GM23338 (cell line): ENCODE results near the gene SHANK2. TPM values are rescaled to one million over a fixed set of nuclear protein-coding genes. Genes with fewer than 3 reads are reported as not detected.

Source experiments
- ATAC-seq: fragments of 200-7000 bp; cut with Tn5 transposase; 3 replicates; pipeline ENCODE4 v1.9.1; 2020
- DNase-seq: peaks from one replicate; pipeline ENCODE4 v3.0.0-alpha.2; 2015; ENCODE audit warnings: low spot score
- H2AFZ ChIP-seq: fragments of 200-600 bp; sonication (generic); 2 replicates; pipeline ENCODE4 v1.8.0; 2016; ENCODE audit warnings: antibody characterized with exemption, mild to moderate bottlenecking, moderate library complexity
- H3F3A ChIP-seq: fragments of 200-600 bp; sonication (generic); replicated peaks from 2 replicates; pipeline ENCODE4 v1.8.0; 2017; ENCODE audit warnings: antibody characterized with exemption, mixed run types, low read depth
- H3K27ac ChIP-seq: fragments of 200-600 bp; sonication (generic); 2 replicates; pipeline ENCODE4 v1.6.1; 2016; ENCODE audit warnings: low read depth
- H3K27me3 ChIP-seq: fragments of 200-600 bp; sonication (generic); 2 replicates; pipeline ENCODE4 v1.8.0; 2016; ENCODE audit warnings: mild to moderate bottlenecking, mixed run types, moderate library complexity; ENCODE audit not compliant: insufficient read depth
- H3K36me3 ChIP-seq: fragments of 200-600 bp; sonication (generic); 2 replicates; pipeline ENCODE4 v1.8.0; 2016; ENCODE audit warnings: mild to moderate bottlenecking; ENCODE audit not compliant: insufficient read depth
- H3K4me1 ChIP-seq: fragments of 200-600 bp; sonication (generic); 2 replicates; pipeline ENCODE4 v1.8.0; 2016; ENCODE audit warnings: mild to moderate bottlenecking, moderate library complexity; ENCODE audit not compliant: insufficient read depth
- H3K4me2 ChIP-seq: fragments of 200-600 bp; sonication (generic); 2 replicates; pipeline ENCODE4 v1.7.1; 2017; ENCODE audit warnings: mixed run types
- H3K4me3 ChIP-seq: fragments of 200-600 bp; sonication (generic); 2 replicates; pipeline ENCODE4 v1.6.1; 2016; ENCODE audit warnings: mixed run types
- H3K79me2 ChIP-seq: fragments of 200-600 bp; sonication (generic); replicated peaks from 2 replicates; pipeline ENCODE4 v1.8.0; 2017; ENCODE audit warnings: mild to moderate bottlenecking; ENCODE audit not compliant: insufficient read depth
- H3K9me2 ChIP-seq: fragments of 200-600 bp; sonication (generic); 2 replicates; pipeline ENCODE4 v1.8.0; 2017; ENCODE audit not compliant: insufficient read depth
- H4K20me1 ChIP-seq: fragments of 200-600 bp; sonication (generic); replicated peaks from 2 replicates; pipeline ENCODE4 v1.8.0; 2017; ENCODE audit warnings: mild to moderate bottlenecking; ENCODE audit not compliant: insufficient read depth
- H3K27ac Mint-ChIP-seq: 2 replicates; pipeline ENCODE4 v1.8.0; 2020; ENCODE audit warnings: inconsistent platforms, mild to moderate bottlenecking, moderate library complexity, mixed read lengths
- H3K27me3 Mint-ChIP-seq: 3 replicates; pipeline ENCODE4 v1.8.0; 2022; ENCODE audit warnings: low read depth, mild to moderate bottlenecking, moderate library complexity, mixed read lengths, inconsistent platforms; ENCODE audit not compliant: insufficient read depth, poor library complexity
- H3K36me3 Mint-ChIP-seq: 3 replicates; pipeline ENCODE4 v1.8.0; 2021; ENCODE audit warnings: low read depth, mild to moderate bottlenecking, inconsistent platforms, moderate library complexity, mixed read lengths
- H3K4me1 Mint-ChIP-seq: 3 replicates; pipeline ENCODE4 v1.8.0; 2020; ENCODE audit warnings: mild to moderate bottlenecking, inconsistent platforms, mixed read lengths
- H3K4me3 Mint-ChIP-seq: 3 replicates; pipeline ENCODE4 v1.8.0; 2021; ENCODE audit warnings: moderate library complexity, mild to moderate bottlenecking, inconsistent platforms, mixed read lengths
- H3K9me3 Mint-ChIP-seq: 3 replicates; pipeline ENCODE4 v1.8.0; 2020; ENCODE audit warnings: moderate library complexity, mild to moderate bottlenecking, inconsistent platforms, mixed read lengths
- CREB1 ChIP-seq: fragments of 250-450 bp; sonication (Bioruptor Pico); IDR thresholded peaks from 2 replicates; pipeline ENCODE4 v1.5.0; 2020; ENCODE audit warnings: low read depth, mild to moderate bottlenecking, moderate library complexity
- EZH2 ChIP-seq: fragments of 200-600 bp; sonication (generic); IDR thresholded peaks from one replicate; pipeline ENCODE4 v1.8.0; 2017; ENCODE audit warnings: antibody characterized with exemption, mild to moderate bottlenecking, low read depth; ENCODE audit not compliant: unreplicated experiment
- EZH2phosphoT487 ChIP-seq: fragments of 200-600 bp; sonication (generic); IDR thresholded peaks from one replicate; pipeline ENCODE4 v1.8.1; 2018; ENCODE audit warnings: antibody characterized with exemption; ENCODE audit not compliant: unreplicated experiment
- JUNB ChIP-seq: IDR thresholded peaks from one replicate; pipeline ENCODE4 v1.6.1; 2016; ENCODE audit warnings: antibody characterized with exemption; ENCODE audit not compliant: unreplicated experiment
- NANOG ChIP-seq: IDR thresholded peaks from 2 replicates; pipeline ENCODE4 v1.6.1; 2016; ENCODE audit warnings: antibody characterized with exemption, borderline replicate concordance
- POLR2AphosphoS5 ChIP-seq: IDR thresholded peaks from 2 replicates; pipeline ENCODE4 v1.6.1; 2016; ENCODE audit warnings: antibody characterized with exemption, low read depth
- STAT1 ChIP-seq: IDR thresholded peaks from one replicate; pipeline ENCODE4 v1.6.1; 2016; ENCODE audit warnings: antibody characterized with exemption; ENCODE audit not compliant: unreplicated experiment
- ZNF114 ChIP-seq: fragments of 250-450 bp; sonication (Bioruptor Pico); IDR thresholded peaks from 2 replicates; pipeline ENCODE4 v1.5.0; 2020; ENCODE audit warnings: mild to moderate bottlenecking, moderate library complexity
- ZNF331 ChIP-seq: fragments of 250-450 bp; sonication (Bioruptor Pico); IDR thresholded peaks from 2 replicates; pipeline ENCODE4 v1.5.0; 2020; ENCODE audit warnings: low read depth, mild to moderate bottlenecking, moderate library complexity
- polyA plus RNA-seq: library from polyadenylated mRNA; unstranded; fragments of >200 nt; fragmentation: Nextera tagmentation; extraction: Ambion mirVana; gene quantifications from 2 replicates; pipeline ENCODE4 v1.2.1, GENCODE V29; 2016
- total RNA-seq: library from RNA; depleted of rRNA; stranded (reverse); fragments of >200 nt; shearing (Covaris generic); gene quantifications from 2 replicates; pipeline ENCODE4 v1.2.3, GENCODE V29; 2014
- TF ChIP-seq, protein P1 (sequence below), 2 experiments: fragments of 200-600 bp in 1 of 2; sonication (generic) in 1 of 2; conservative IDR thresholded peaks; 2 replicates each; pipeline versions ENCODE4 v1.5.1 to v1.6.1; 2016 to 2017; ENCODE audit warnings: antibody characterized with exemption in 2 of 2, low read depth in 2 of 2, mild to moderate bottlenecking in 2 of 2, moderate library complexity in 1 of 2
- TF ChIP-seq, protein P2 (sequence below): fragments of 250-450 bp; sonication (Bioruptor Pico); IDR thresholded peaks from 2 replicates; pipeline ENCODE4 v1.5.0; 2020; ENCODE audit warnings: mild to moderate bottlenecking, moderate library complexity
- TF ChIP-seq, protein P3 (sequence below): IDR thresholded peaks from 2 replicates; pipeline ENCODE4 v1.6.1; 2016; ENCODE audit warnings: antibody characterized with exemption
- TF ChIP-seq, protein P4 (sequence below): IDR thresholded peaks from one replicate; pipeline ENCODE4 v1.6.1; 2018; ENCODE audit warnings: antibody characterized with exemption; ENCODE audit not compliant: unreplicated experiment

The SHANK2 gene
- total and polyA plus RNA-seq, 2 experiments from 2014 or later, result 22.0 to 81.4 TPM

DNA sequence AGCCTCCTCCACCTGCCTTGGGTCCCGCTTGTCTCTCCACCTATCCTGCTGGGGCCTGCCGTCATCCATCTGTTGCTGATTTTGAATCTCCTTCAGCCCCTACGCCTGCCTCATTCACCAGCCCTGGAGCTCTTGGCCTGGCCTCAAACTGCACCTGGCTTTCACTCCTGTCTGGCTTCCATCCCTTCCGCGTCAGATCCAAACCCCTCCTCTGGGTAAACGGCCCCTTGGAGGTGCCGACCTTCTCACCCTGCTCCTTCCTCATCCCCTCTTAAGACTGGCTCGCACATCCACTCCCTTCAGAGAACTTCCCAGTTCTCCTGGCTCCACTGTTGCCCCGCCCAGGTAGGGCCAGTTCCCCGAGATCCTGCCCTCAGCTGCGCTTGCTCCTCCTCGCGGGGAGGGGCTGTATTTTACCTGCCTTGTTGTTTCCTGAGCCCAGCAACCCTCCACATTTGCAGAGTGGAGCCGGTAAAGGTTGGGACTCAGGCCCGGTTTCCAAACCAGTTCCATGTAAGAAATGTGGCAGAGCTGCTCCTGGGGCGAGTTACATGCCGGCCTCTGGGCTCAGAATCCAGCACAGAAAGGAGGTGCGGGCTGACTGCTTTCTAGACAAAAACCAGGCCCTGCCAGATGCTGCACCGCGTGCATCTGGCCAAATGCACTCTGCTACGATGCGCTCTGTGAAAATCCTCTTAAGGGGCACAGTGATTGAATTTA is 13.9 kb upstream of the SHANK2 start:
- Mint-ChIP-seq H3K9me3 (no peaks in the 10 kb centered on the region), H3K36me3 (no peaks in the 10 kb centered on the region; the same call in 2 of the 3 replicates), H3K4me3 (peak overlapping the region; percentile 13; the same call in 2 of the 3 replicates), H3K27me3 (peaks cover 6% of the 10 kb centered on the region), H3K27ac (no peak overlapping the region), H3K4me1 (peaks cover 12% of the 10 kb centered on the region)
- no peak overlapping the region for H3K27ac ChIP-seq
- H3K4me3 ChIP-seq, result 0 out of 2 replicates have a peak overlapping the region, but pooled peaks have one; percentile 16
- H3K4me2 ChIP-seq, result peak overlapping the region; percentile 62; the same call in 1 of the 2 replicates
- TF ChIP-seq, protein P1, sequence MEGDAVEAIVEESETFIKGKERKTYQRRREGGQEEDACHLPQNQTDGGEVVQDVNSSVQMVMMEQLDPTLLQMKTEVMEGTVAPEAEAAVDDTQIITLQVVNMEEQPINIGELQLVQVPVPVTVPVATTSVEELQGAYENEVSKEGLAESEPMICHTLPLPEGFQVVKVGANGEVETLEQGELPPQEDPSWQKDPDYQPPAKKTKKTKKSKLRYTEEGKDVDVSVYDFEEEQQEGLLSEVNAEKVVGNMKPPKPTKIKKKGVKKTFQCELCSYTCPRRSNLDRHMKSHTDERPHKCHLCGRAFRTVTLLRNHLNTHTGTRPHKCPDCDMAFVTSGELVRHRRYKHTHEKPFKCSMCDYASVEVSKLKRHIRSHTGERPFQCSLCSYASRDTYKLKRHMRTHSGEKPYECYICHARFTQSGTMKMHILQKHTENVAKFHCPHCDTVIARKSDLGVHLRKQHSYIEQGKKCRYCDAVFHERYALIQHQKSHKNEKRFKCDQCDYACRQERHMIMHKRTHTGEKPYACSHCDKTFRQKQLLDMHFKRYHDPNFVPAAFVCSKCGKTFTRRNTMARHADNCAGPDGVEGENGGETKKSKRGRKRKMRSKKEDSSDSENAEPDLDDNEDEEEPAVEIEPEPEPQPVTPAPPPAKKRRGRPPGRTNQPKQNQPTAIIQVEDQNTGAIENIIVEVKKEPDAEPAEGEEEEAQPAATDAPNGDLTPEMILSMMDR (conservative IDR thresholded peaks at IDR 0.05; ENCODE audit: low read depth in 2 of 2), result peak in 1 of 2 experiments; percentile 36; a peak in 2 of 4 replicates
- TF ChIP-seq POLR2AphosphoS5 (peak; percentile 38; the same call in 1 of the 2 replicates), ZNF331 (CRISPR knock-in tag) (no peak), ZNF114 (CRISPR knock-in tag) (no peak), CREB1 (CRISPR knock-in tag) (no peak), EZH2phosphoT487 (no peak), STAT1 (no peak), JUNB (no peak), NANOG (no peak), EZH2 (no peak)
- TF ChIP-seq, protein P2, sequence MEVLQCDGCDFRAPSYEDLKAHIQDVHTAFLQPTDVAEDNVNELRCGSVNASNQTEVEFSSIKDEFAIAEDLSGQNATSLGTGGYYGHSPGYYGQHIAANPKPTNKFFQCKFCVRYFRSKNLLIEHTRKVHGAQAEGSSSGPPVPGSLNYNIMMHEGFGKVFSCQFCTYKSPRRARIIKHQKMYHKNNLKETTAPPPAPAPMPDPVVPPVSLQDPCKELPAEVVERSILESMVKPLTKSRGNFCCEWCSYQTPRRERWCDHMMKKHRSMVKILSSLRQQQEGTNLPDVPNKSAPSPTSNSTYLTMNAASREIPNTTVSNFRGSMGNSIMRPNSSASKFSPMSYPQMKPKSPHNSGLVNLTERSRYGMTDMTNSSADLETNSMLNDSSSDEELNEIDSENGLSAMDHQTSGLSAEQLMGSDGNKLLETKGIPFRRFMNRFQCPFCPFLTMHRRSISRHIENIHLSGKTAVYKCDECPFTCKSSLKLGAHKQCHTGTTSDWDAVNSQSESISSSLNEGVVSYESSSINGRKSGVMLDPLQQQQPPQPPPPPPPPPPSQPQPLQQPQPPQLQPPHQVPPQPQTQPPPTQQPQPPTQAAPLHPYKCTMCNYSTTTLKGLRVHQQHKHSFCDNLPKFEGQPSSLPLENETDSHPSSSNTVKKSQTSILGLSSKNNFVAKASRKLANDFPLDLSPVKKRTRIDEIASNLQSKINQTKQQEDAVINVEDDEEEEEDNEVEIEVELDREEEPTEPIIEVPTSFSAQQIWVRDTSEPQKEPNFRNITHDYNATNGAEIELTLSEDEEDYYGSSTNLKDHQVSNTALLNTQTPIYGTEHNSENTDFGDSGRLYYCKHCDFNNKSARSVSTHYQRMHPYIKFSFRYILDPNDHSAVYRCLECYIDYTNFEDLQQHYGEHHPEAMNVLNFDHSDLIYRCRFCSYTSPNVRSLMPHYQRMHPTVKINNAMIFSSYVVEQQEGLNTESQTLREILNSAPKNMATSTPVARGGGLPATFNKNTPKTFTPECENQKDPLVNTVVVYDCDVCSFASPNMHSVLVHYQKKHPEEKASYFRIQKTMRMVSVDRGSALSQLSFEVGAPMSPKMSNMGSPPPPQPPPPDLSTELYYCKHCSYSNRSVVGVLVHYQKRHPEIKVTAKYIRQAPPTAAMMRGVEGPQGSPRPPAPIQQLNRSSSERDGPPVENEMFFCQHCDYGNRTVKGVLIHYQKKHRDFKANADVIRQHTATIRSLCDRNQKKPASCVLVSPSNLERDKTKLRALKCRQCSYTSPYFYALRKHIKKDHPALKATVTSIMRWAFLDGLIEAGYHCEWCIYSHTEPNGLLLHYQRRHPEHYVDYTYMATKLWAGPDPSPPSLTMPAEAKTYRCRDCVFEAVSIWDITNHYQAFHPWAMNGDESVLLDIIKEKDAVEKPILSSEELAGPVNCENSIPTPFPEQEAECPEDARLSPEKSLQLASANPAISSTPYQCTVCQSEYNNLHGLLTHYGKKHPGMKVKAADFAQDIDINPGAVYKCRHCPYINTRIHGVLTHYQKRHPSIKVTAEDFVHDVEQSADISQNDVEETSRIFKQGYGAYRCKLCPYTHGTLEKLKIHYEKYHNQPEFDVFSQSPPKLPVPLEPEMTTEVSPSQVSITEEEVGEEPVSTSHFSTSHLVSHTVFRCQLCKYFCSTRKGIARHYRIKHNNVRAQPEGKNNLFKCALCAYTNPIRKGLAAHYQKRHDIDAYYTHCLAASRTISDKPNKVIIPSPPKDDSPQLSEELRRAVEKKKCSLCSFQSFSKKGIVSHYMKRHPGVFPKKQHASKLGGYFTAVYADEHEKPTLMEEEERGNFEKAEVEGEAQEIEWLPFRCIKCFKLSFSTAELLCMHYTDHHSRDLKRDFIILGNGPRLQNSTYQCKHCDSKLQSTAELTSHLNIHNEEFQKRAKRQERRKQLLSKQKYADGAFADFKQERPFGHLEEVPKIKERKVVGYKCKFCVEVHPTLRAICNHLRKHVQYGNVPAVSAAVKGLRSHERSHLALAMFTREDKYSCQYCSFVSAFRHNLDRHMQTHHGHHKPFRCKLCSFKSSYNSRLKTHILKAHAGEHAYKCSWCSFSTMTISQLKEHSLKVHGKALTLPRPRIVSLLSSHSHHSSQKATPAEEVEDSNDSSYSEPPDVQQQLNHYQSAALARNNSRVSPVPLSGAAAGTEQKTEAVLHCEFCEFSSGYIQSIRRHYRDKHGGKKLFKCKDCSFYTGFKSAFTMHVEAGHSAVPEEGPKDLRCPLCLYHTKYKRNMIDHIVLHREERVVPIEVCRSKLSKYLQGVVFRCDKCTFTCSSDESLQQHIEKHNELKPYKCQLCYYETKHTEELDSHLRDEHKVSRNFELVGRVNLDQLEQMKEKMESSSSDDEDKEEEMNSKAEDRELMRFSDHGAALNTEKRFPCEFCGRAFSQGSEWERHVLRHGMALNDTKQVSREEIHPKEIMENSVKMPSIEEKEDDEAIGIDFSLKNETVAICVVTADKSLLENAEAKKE (CRISPR knock-in tag), result 0 out of 2 replicates have a peak, but pooled peaks have one; percentile 34
- TF ChIP-seq, protein P3, sequence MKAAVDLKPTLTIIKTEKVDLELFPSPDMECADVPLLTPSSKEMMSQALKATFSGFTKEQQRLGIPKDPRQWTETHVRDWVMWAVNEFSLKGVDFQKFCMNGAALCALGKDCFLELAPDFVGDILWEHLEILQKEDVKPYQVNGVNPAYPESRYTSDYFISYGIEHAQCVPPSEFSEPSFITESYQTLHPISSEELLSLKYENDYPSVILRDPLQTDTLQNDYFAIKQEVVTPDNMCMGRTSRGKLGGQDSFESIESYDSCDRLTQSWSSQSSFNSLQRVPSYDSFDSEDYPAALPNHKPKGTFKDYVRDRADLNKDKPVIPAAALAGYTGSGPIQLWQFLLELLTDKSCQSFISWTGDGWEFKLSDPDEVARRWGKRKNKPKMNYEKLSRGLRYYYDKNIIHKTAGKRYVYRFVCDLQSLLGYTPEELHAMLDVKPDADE, result no peak
- TF ChIP-seq, protein P4, sequence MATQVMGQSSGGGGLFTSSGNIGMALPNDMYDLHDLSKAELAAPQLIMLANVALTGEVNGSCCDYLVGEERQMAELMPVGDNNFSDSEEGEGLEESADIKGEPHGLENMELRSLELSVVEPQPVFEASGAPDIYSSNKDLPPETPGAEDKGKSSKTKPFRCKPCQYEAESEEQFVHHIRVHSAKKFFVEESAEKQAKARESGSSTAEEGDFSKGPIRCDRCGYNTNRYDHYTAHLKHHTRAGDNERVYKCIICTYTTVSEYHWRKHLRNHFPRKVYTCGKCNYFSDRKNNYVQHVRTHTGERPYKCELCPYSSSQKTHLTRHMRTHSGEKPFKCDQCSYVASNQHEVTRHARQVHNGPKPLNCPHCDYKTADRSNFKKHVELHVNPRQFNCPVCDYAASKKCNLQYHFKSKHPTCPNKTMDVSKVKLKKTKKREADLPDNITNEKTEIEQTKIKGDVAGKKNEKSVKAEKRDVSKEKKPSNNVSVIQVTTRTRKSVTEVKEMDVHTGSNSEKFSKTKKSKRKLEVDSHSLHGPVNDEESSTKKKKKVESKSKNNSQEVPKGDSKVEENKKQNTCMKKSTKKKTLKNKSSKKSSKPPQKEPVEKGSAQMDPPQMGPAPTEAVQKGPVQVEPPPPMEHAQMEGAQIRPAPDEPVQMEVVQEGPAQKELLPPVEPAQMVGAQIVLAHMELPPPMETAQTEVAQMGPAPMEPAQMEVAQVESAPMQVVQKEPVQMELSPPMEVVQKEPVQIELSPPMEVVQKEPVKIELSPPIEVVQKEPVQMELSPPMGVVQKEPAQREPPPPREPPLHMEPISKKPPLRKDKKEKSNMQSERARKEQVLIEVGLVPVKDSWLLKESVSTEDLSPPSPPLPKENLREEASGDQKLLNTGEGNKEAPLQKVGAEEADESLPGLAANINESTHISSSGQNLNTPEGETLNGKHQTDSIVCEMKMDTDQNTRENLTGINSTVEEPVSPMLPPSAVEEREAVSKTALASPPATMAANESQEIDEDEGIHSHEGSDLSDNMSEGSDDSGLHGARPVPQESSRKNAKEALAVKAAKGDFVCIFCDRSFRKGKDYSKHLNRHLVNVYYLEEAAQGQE, result no peak
- H2AFZ ChIP-seq, result peak overlapping the region; percentile 98
- DNase-seq, result peak; percentile 90
- H3K36me3 ChIP-seq, result no peaks in the 10 kb centered on the region
- H3K9me2 ChIP-seq, result no peaks in the 10 kb centered on the region
- no peaks in the 10 kb centered on the region for H4K20me1 ChIP-seq
- no peaks in the 10 kb centered on the region for H3K79me2 ChIP-seq
- 0 out of 2 replicates have a peak, but pooled peaks cover 4% of the 10 kb centered on the region for H3F3A ChIP-seq
- H3K4me1 ChIP-seq, result no peaks in the 10 kb centered on the region
- peak; percentile 97 for ATAC-seq
- no peaks in the 10 kb centered on the region for H3K27me3 ChIP-seq
